ENCODE results near the gene ZNF320. TPM values are rescaled to one million over a fixed set of nuclear protein-coding genes. Genes with fewer than 3 reads are reported as not detected.
"Not testable (repeated sequence)": the region's sequence is repeated elsewhere in the genome, so short reads cannot be mapped to it uniquely, and the experiment has no call there.

Gene ZNF320
- total and polyA plus RNA-seq, 8 donors: 3.0 to 94.6 (median 27.5) TPM; not detected in 2

DNA sequence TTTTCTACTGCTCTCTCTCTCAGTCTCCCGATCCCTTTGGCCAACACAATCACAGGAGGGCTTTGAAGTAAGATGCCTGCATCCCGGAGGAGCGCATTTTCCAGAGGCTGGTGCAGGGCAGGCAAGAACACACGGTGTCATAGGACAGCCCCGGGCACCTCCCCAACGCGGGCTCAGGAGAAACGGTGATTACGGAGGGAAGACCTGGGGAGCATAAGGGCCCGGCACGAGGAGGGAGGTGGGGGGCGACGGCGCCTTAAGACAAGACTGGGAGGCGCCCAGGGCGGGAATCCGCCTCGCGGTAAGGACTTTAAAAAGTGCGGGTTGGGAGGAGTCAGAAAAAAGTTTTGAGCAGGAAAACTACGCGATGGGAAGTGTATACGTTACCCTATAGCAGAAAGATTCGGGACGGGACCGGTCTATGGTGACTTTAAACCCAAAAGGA is 44.5 kb upstream of the ZNF320 start:
- H3K36me3 ChIP-seq: peaks cover 0 to 7% (median 2%) of the 10 kb centered on the region in 4 donors
- H3K4me1 ChIP-seq: peaks cover 14 to 61% (median 52%) of the 10 kb centered on the region in 4 donors
- peak overlapping the region; percentile 91 to 95 (median 93) for H3K27ac ChIP-seq
- intact Hi-C loops (cut with DNase I; ENCODE audit: low total_unique reads): no loop called here
- peaks cover 11 to 15% (median 13%) of the 10 kb centered on the region in 4 donors for H3K9me3 ChIP-seq
- H3K4me3 ChIP-seq: peak overlapping the region; percentile 70 to 80 (median 80)
- peak; percentile 35 to 69 for DNase-seq
- no peaks in the 10 kb centered on the region for H3K27me3 ChIP-seq
- TF ChIP-seq CTCF (IDR thresholded peaks at IDR 0.05): no peak
- TF ChIP-seq EP300 (IDR thresholded peaks at IDR 0.05): no peak
- no peak for TF ChIP-seq POLR2AphosphoS5 (IDR thresholded peaks at IDR 0.05)
- TF ChIP-seq POLR2A (IDR thresholded peaks at IDR 0.05): no peak
- 0 to 1% (median 1%) methylated on average over 26 of the region's 26 CpGs for WGBS, 5 donors

- Histone ChIP-seq H3K4me3 (peak overlapping the region; percentile 70 to 80 (median 80)), H3K4me1 (peaks cover 16 to 66% (median 57%) of the 10 kb centered on the region in 4 donors), H3K9me3 (peaks cover 6 to 11% (median 9%) of the 10 kb centered on the region in 4 donors), H3K27ac (peak overlapping the region; percentile 91 to 95 (median 93)), H3K36me3 (peaks cover 0 to 11% (median 3%) of the 10 kb centered on the region in 4 donors)
- DNase-seq; H3K27me3 ChIP-seq; intact Hi-C loops (cut with DNase I; ENCODE audit: low total_unique reads): not testable (repeated sequence)
- WGBS, 5 donors: 12 to 36% (median 26%) methylated on average over 2 of the region's 2 CpGs
Observed at GRCh38 chr19:52941523-52941922, 44.1 kb upstream of the ZNF320 start.

- intact Hi-C loops (cut with DNase I; ENCODE audit: low total_unique reads); DNase-seq; H3K9me3 ChIP-seq; H3K27me3 ChIP-seq: not testable (repeated sequence)
- peak overlapping the region; percentile 70 to 80 (median 80) for H3K4me3 ChIP-seq
- 43 to 54% (median 54%) methylated on average over 5 of the region's 5 CpGs for whole genome bisulfite sequencing, 5 donors
- H3K4me1 ChIP-seq: peaks cover 16 to 69% (median 62%) of the 10 kb centered on the region in 4 donors
- H3K36me3 ChIP-seq: peaks cover 0 to 11% (median 3%) of the 10 kb centered on the region in 4 donors
- H3K27ac ChIP-seq: peak overlapping the region in 3 of 5 donors; percentile 7 to 95 (median 93)
Observed at GRCh38 chr19:52940905-52941304, 43.5 kb upstream of the ZNF320 start.

DNA sequence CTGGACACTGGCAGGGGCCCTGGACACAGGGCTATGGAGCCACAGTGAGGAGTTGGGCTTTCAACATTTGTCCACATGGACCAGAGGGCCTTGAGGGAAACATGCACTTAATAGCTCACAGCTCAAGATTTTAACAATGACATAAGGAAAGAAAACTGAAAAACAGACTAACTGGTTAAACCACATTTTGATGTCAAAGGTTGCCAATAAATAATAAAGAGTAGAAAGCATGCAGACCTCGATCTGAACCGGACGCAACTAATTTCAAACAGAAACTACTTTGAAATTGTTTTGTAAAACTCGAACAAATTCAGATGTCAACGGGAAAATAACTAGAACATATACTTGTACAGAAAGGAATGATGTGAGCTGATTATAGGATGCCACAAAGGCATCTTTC is 41.3 kb upstream of the ZNF320 start:
- DNase-seq: peak in 1 of 2 donors; percentile 83
- intact Hi-C loops (cut with DNase I; ENCODE audit: low total_unique reads): no loop called here
- H3K27ac ChIP-seq: peak overlapping the region; percentile 79 to 95 (median 90)
- no peaks in the 10 kb centered on the region for H3K9me3 ChIP-seq
- no peak overlapping the region for H3K4me3 ChIP-seq
- 9 to 43% (median 33%) methylated on average over 5 of the region's 5 CpGs for WGBS, 5 donors
- H3K27me3 ChIP-seq: no peaks in the 10 kb centered on the region
- H3K4me1 ChIP-seq: peaks cover 16 to 73% (median 65%) of the 10 kb centered on the region in 4 donors
- peaks cover 0 to 15% (median 6%) of the 10 kb centered on the region in 4 donors for H3K36me3 ChIP-seq
- TF ChIP-seq POLR2A (IDR thresholded peaks at IDR 0.05) (no peak), POLR2AphosphoS5 (IDR thresholded peaks at IDR 0.05) (no peak), EP300 (IDR thresholded peaks at IDR 0.05) (no peak), CTCF (IDR thresholded peaks at IDR 0.05) (no peak)

DNA sequence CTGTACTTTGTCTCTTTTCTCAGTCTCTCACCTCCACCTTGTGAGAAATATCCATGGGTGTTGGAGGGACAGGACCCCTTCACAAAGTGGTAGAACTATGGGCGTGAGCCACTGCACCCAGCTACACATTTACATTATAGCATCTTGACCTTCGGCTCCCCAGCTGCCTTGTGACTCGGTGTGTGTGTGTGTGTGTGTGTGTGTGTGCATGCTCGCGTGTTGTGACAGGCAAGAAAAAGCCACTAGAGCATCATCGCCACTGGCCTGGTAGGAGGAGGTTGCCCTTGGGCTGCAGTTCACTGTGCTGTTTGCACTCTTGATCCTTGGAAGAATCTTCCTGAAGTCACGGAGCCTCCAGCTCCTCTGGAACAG is 39.5 kb upstream of the ZNF320 start:
- Histone ChIP-seq H3K36me3 (peaks cover 0 to 18% (median 6%) of the 10 kb centered on the region in 4 donors), H3K4me1 (peaks cover 16 to 69% (median 54%) of the 10 kb centered on the region in 4 donors), H3K4me3 (peak overlapping the region in 1 of 4 donors; percentile 1), H3K27ac (peak overlapping the region; percentile 79 to 95 (median 90)), H3K9me3 (no peaks in the 10 kb centered on the region), H3K27me3 (no peaks in the 10 kb centered on the region)
- WGBS, 5 donors: 40 to 82% (median 60%) methylated on average over 7 of the region's 7 CpGs
- intact Hi-C loops (cut with DNase I; ENCODE audit: low total_unique reads): no loop called here
- DNase-seq: peak in 1 of 2 donors; percentile 42
- TF ChIP-seq EP300 (IDR thresholded peaks at IDR 0.05) (no peak), POLR2AphosphoS5 (IDR thresholded peaks at IDR 0.05) (no peak), POLR2A (IDR thresholded peaks at IDR 0.05) (no peak), CTCF (IDR thresholded peaks at IDR 0.05) (no peak)

Measured in stomach (tissue), 9 donors.